ENCODE measurements around the gene DAGLA.

DNA sequence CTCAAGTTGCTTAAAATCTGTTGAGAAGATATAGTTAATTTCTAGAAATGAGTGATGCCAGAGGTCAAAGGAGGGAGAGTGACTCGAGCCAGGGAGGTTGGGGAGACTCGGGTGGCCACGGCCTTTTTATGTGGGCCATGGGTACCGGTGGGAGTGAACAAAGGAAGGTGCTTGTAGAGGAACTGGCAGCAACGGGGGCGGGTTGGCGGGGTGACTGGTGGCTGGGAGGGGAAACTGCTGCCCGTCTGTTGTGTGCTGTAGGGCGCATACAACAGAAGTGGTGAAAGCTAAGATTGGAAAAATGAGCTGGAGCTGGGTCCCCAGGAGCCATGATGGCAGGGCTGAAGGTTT lies 5.4 kb downstream of the DAGLA start:
- TF ChIP-seq EZH2phosphoT487 (IDR thresholded peaks at IDR 0.05; ENCODE audit: low read length), result no peak
- TF ChIP-seq, protein P1, sequence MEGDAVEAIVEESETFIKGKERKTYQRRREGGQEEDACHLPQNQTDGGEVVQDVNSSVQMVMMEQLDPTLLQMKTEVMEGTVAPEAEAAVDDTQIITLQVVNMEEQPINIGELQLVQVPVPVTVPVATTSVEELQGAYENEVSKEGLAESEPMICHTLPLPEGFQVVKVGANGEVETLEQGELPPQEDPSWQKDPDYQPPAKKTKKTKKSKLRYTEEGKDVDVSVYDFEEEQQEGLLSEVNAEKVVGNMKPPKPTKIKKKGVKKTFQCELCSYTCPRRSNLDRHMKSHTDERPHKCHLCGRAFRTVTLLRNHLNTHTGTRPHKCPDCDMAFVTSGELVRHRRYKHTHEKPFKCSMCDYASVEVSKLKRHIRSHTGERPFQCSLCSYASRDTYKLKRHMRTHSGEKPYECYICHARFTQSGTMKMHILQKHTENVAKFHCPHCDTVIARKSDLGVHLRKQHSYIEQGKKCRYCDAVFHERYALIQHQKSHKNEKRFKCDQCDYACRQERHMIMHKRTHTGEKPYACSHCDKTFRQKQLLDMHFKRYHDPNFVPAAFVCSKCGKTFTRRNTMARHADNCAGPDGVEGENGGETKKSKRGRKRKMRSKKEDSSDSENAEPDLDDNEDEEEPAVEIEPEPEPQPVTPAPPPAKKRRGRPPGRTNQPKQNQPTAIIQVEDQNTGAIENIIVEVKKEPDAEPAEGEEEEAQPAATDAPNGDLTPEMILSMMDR (IDR thresholded peaks at IDR 0.05; ENCODE audit: low read length), result no peak

Measured in MM.1S (cell line).